Osteocyte (in vitro differentiated cells): ENCODE results near the gene SUCO. TPM values are rescaled to one million over a fixed set of nuclear protein-coding genes. Genes with fewer than 3 reads are reported as not detected.

Experiments used
- DNase-seq: peaks from one replicate; pipeline ENCODE4 v3.0.0; 2021; ENCODE audit warnings: mixed read lengths; ENCODE audit not compliant: unreplicated experiment; ENCODE audit errors: extremely low spot score
- H3K27ac Mint-ChIP-seq: one replicate; pipeline ENCODE4 v1.8.0; 2021; ENCODE audit warnings: mild to moderate bottlenecking, mixed read lengths; ENCODE audit not compliant: unreplicated experiment
- H3K27me3 Mint-ChIP-seq: one replicate; pipeline ENCODE4 v1.8.0; 2021; ENCODE audit warnings: mixed read lengths; ENCODE audit not compliant: unreplicated experiment
- H3K36me3 Mint-ChIP-seq: one replicate; pipeline ENCODE4 v1.8.0; 2021; ENCODE audit warnings: mixed read lengths; ENCODE audit not compliant: unreplicated experiment
- H3K4me1 Mint-ChIP-seq: one replicate; pipeline ENCODE4 v1.8.0; 2021; ENCODE audit warnings: mixed read lengths; ENCODE audit not compliant: unreplicated experiment
- H3K4me3 Mint-ChIP-seq: one replicate; pipeline ENCODE4 v1.8.0; 2021; ENCODE audit warnings: mild to moderate bottlenecking, moderate library complexity, mixed read lengths; ENCODE audit not compliant: unreplicated experiment
- H3K9me3 Mint-ChIP-seq: one replicate; pipeline ENCODE4 v1.8.0; 2021; ENCODE audit warnings: mixed read lengths; ENCODE audit not compliant: unreplicated experiment
- CTCF ChIP-seq: fragments of 200-600 bp; sonication (generic); IDR thresholded peaks from 2 replicates; pipeline ENCODE4 v1.5.0; 2021; ENCODE audit warnings: antibody characterized with exemption, mild to moderate bottlenecking, moderate library complexity
- total RNA-seq: library from RNA; stranded (reverse); gene quantifications from 2 replicates; pipeline ENCODE4 v1.2.1, GENCODE V29; 2021

Gene SUCO
- total RNA-seq, 1 donor from 2014 or later = 30.4 TPM

GRCh38 chr1:172547071-172547470 is 14.1 kb downstream of the SUCO start:
- Mint-ChIP-seq H3K4me3 (no peak overlapping the region), H3K27ac (no peak overlapping the region)
- no peak for DNase-seq

GRCh38 chr1:172549621-172550280 is 16.8 kb downstream of the SUCO start:
- Mint-ChIP-seq H3K27ac (peak overlapping the region; percentile 38), H3K36me3 (no peaks in the 10 kb centered on the region), H3K4me3 (no peak overlapping the region), H3K27me3 (no peaks in the 10 kb centered on the region), H3K9me3 (no peaks in the 10 kb centered on the region), H3K4me1 (peaks cover 20% of the 10 kb centered on the region)
- no peak for DNase-seq
- no peak for TF ChIP-seq CTCF

More at GRCh38 chr1:172547071-172547470, 14.1 kb downstream of the SUCO start:
- Mint-ChIP-seq H3K36me3 (no peaks in the 10 kb centered on the region), H3K9me3 (no peaks in the 10 kb centered on the region), H3K4me1 (peaks cover 23% of the 10 kb centered on the region), H3K27me3 (no peaks in the 10 kb centered on the region)
- TF ChIP-seq CTCF = no peak

- H3K4me3 Mint-ChIP-seq = no peak overlapping the region
- no peaks in the 10 kb centered on the region for H3K27me3 Mint-ChIP-seq
- peaks cover 22% of the 10 kb centered on the region for H3K4me1 Mint-ChIP-seq
- H3K9me3 Mint-ChIP-seq = no peaks in the 10 kb centered on the region
- no peak for TF ChIP-seq CTCF
- DNase-seq = no peak
- peaks cover 5% of the 10 kb centered on the region for H3K36me3 Mint-ChIP-seq
- H3K27ac Mint-ChIP-seq = no peak overlapping the region
These were observed 18.3 kb downstream of the SUCO start for GRCh38 chr1:172551279-172551678.

GRCh38 chr1:172554915-172555314 is 22.0 kb downstream of the SUCO start:
- Mint-ChIP-seq H3K9me3 (no peaks in the 10 kb centered on the region), H3K4me3 (no peak overlapping the region), H3K4me1 (peaks cover 8% of the 10 kb centered on the region), H3K27ac (no peak overlapping the region), H3K36me3 (peaks cover 26% of the 10 kb centered on the region), H3K27me3 (no peaks in the 10 kb centered on the region)
- no peak for DNase-seq
- TF ChIP-seq CTCF = no peak

GRCh38 chr1:172556461-172556860 is 23.5 kb downstream of the SUCO start:
- no peak for TF ChIP-seq CTCF
- DNase-seq = no peak
- H3K36me3 Mint-ChIP-seq = peaks cover 34% of the 10 kb centered on the region
- peaks cover 2% of the 10 kb centered on the region for H3K4me1 Mint-ChIP-seq
- no peaks in the 10 kb centered on the region for H3K27me3 Mint-ChIP-seq
- no peaks in the 10 kb centered on the region for H3K9me3 Mint-ChIP-seq
- no peak overlapping the region for H3K27ac Mint-ChIP-seq
- no peak overlapping the region for H3K4me3 Mint-ChIP-seq
